ENCODE measurements around the gene MED27.

- TF ChIP-seq, protein P1, sequence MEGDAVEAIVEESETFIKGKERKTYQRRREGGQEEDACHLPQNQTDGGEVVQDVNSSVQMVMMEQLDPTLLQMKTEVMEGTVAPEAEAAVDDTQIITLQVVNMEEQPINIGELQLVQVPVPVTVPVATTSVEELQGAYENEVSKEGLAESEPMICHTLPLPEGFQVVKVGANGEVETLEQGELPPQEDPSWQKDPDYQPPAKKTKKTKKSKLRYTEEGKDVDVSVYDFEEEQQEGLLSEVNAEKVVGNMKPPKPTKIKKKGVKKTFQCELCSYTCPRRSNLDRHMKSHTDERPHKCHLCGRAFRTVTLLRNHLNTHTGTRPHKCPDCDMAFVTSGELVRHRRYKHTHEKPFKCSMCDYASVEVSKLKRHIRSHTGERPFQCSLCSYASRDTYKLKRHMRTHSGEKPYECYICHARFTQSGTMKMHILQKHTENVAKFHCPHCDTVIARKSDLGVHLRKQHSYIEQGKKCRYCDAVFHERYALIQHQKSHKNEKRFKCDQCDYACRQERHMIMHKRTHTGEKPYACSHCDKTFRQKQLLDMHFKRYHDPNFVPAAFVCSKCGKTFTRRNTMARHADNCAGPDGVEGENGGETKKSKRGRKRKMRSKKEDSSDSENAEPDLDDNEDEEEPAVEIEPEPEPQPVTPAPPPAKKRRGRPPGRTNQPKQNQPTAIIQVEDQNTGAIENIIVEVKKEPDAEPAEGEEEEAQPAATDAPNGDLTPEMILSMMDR (IDR thresholded peaks at IDR 0.05; ENCODE audit: low read depth, low read length) = no peak
- TF ChIP-seq MYC (IDR thresholded peaks at IDR 0.05; ENCODE audit: low read depth, low read length) (no peak), POLR2A (IDR thresholded peaks at IDR 0.05; ENCODE audit: extremely low read depth, insufficient read length) (no peak), MAX (IDR thresholded peaks at IDR 0.05; ENCODE audit: low read depth, low read length) (no peak)
Observed at GRCh38 chr9:132121021-132121420, 41.4 kb upstream of the MED27 start.
